HepG2 (cell line): ENCODE data around the gene RAB17. TPM values are rescaled to one million over a fixed set of nuclear protein-coding genes. Genes with fewer than 3 reads are reported as not detected.

ENCODE experiments used
- ATAD3A ChIP-seq: sonication (generic); formaldehyde crosslinking; IDR thresholded peaks from 2 replicates; pipeline ENCODE4 v1.4.0; 2020; ENCODE audit warnings: missing genetic modification reagents
- DBP ChIP-seq: sonication (generic); formaldehyde crosslinking; IDR thresholded peaks from 2 replicates; pipeline ENCODE4 v1.4.0; 2020; ENCODE audit warnings: missing genetic modification reagents; ENCODE audit errors: not compliant biosample characterization
- EP300 ChIP-seq, 3 experiments: sonication (generic) in 1 of 3; formaldehyde crosslinking in 1 of 3; IDR thresholded peaks; 2 replicates each; pipeline versions ENCODE4 v1.5.1 to v1.6.1; 2011 to 2020; ENCODE audit warnings: low read depth in 2 of 3, low read length in 2 of 3, borderline replicate concordance in 1 of 3, improper control_type of control experiment in 1 of 3, mild to moderate bottlenecking in 1 of 3, missing genetic modification reagents in 1 of 3, moderate library complexity in 1 of 3
- HBP1 ChIP-seq: IDR thresholded peaks from 2 replicates; pipeline ENCODE4 v1.6.1; 2016; ENCODE audit warnings: low read depth, control low read depth
- HOXA5 ChIP-seq: sonication (generic); formaldehyde crosslinking; IDR thresholded peaks from 2 replicates; pipeline ENCODE4 v1.4.0; 2020; ENCODE audit warnings: missing genetic modification reagents
- IRF2 ChIP-seq: IDR thresholded peaks from 2 replicates; pipeline ENCODE4 v1.6.1; 2018; ENCODE audit warnings: missing genetic modification reagents, missing compliant biosample characterization
- IRF9 ChIP-seq: sonication (generic); formaldehyde crosslinking; IDR thresholded peaks from 2 replicates; pipeline ENCODE4 v1.8.0; 2022; ENCODE audit warnings: missing genetic modification reagents, mild to moderate bottlenecking, borderline replicate concordance
- JUN ChIP-seq: sonication (generic); formaldehyde crosslinking; IDR thresholded peaks from 2 replicates; pipeline ENCODE4 v1.4.0; 2020; ENCODE audit warnings: mild to moderate bottlenecking, missing genetic modification reagents
- KLF12 ChIP-seq: sonication (generic); formaldehyde crosslinking; IDR thresholded peaks from 2 replicates; pipeline ENCODE4 v1.4.0; 2020; ENCODE audit warnings: missing genetic modification reagents, borderline replicate concordance
- MBD4 ChIP-seq: IDR thresholded peaks from 2 replicates; pipeline ENCODE4 v1.6.1; 2012; ENCODE audit warnings: low read length, inconsistent platforms, borderline replicate concordance
- MIER3 ChIP-seq: IDR thresholded peaks from 2 replicates; pipeline ENCODE4 v1.6.1; 2016; ENCODE audit warnings: missing compliant biosample characterization, borderline replicate concordance
- MLXIP ChIP-seq: sonication (generic); formaldehyde crosslinking; IDR thresholded peaks from 2 replicates; pipeline ENCODE4 v1.9.0; 2021; ENCODE audit warnings: missing genetic modification reagents, borderline replicate concordance
- MTA1 ChIP-seq: sonication (generic); formaldehyde crosslinking; IDR thresholded peaks from 2 replicates; pipeline ENCODE4 v1.4.0; 2020; ENCODE audit warnings: missing genetic modification reagents, mild to moderate bottlenecking, borderline replicate concordance
- NCOR1 ChIP-seq: fragments of 200-600 bp; sonication (generic); IDR thresholded peaks from 2 replicates; pipeline ENCODE4 v1.7.0; 2017; ENCODE audit warnings: antibody characterized with exemption, low read length, borderline replicate concordance
- PCBP1 ChIP-seq: fragments of 200-400 bp; formaldehyde crosslinking; IDR thresholded peaks from 2 replicates; pipeline ENCODE4 v1.6.1; 2017; ENCODE audit warnings: mild to moderate bottlenecking, low read depth, low read length, borderline replicate concordance
- SIX1 ChIP-seq: sonication (generic); formaldehyde crosslinking; IDR thresholded peaks from 2 replicates; pipeline ENCODE4 v1.4.0; 2020; ENCODE audit warnings: missing genetic modification reagents, borderline replicate concordance
- SP4 ChIP-seq: sonication (generic); formaldehyde crosslinking; IDR thresholded peaks from 2 replicates; pipeline ENCODE4 v1.8.1; 2023; ENCODE audit warnings: mild to moderate bottlenecking, missing genetic modification reagents
- TEAD2 ChIP-seq: sonication (generic); formaldehyde crosslinking; IDR thresholded peaks from 2 replicates; pipeline ENCODE4 v1.9.0; 2021; ENCODE audit warnings: missing genetic modification reagents
- TEAD3 ChIP-seq: optimal IDR thresholded peaks from 2 replicates; pipeline ENCODE3; 2016; ENCODE audit warnings: borderline replicate concordance
- XRCC5 ChIP-seq: fragments of 200-400 bp; formaldehyde crosslinking; optimal IDR thresholded peaks from 2 replicates; pipeline ENCODE3; 2017; ENCODE audit warnings: mild to moderate bottlenecking, low read length
- ZBTB20 ChIP-seq: sonication (generic); formaldehyde crosslinking; IDR thresholded peaks from 2 replicates; pipeline ENCODE4 v1.8.1; 2023; ENCODE audit warnings: missing genetic modification reagents, low read depth, mild to moderate bottlenecking, borderline replicate concordance
- ZNF556 ChIP-seq: sonication (generic); formaldehyde crosslinking; IDR thresholded peaks from 2 replicates; pipeline ENCODE4 v1.4.0; 2020; ENCODE audit warnings: mild to moderate bottlenecking, missing genetic modification reagents, borderline replicate concordance
- polyA plus RNA-seq, 8 experiments: library from polyadenylated mRNA; depleted of rRNA in 3 of 8; stranded (reverse) in 7 of 8; unstranded in 1 of 8; fragments of >200 nt; fragmentation: Illumina TruSeq in 4 of 8; extraction: Trizol in 4 of 8; gene quantifications; 2 replicates each; pipeline versions ENCODE4 v1.2.1 to v1.2.3, GENCODE V29; 2011 to 2016; ENCODE audit warnings: low read depth in 4 of 8, missing spikeins in 1 of 8, mixed read lengths in 1 of 8; ENCODE audit not compliant: insufficient read depth in 1 of 8
- total RNA-seq, 5 experiments: library from RNA; depleted of rRNA; stranded (reverse); fragments of >200 nt; fragmentation: Illumina TruSeq; extraction: Trizol; gene quantifications; 2 replicates each; pipeline ENCODE4 v1.2.3, GENCODE V29; 2016; ENCODE audit warnings: low read depth in 1 of 5
- TF ChIP-seq, protein P1 (sequence below): sonication (generic); formaldehyde crosslinking; IDR thresholded peaks from 2 replicates; pipeline ENCODE4 v1.8.0; 2022; ENCODE audit warnings: mild to moderate bottlenecking, missing genetic modification reagents, borderline replicate concordance

RAB17 gene
- total and polyA plus RNA-seq, 2 of the 13 experiments (the other 11 are each of a cell fraction or from before 2014, with no cell fraction given) = 68.0 to 124 TPM

DNA sequence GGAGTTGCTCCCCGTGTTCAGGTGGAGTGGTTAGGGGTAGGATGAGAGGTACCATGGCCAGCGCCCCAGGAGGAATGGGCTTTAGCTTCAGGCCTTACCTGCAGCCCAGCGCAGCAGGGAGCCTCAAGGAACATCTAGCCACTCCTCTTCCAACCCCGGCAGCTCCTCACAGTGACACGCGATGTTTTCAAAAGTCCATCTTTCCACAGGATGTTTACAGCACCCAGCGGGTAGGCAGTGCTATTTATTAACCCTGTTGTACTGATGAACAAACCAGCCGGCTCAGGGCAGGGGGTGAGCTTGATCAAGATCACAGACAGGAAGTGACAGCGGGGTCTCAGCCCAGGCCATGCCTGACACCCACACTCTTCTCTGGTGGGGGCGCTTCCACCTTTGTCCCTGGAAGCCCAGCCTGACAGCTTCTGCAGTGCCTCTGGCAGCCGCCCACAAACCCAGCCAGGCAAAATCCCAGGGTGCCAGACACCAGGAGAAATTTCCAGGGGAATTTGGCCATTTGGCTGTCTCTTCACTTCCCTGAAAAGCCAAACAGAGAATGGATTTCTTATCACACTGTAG lies 42.6 kb downstream of the RAB17 start (continued):
- TF ChIP-seq IRF9 (CRISPR knock-in tag) (0 out of 2 replicates have a peak, but pooled peaks have one; percentile 55), ATAD3A (CRISPR knock-in tag) (no peak), IRF2 (CRISPR knock-in tag) (no peak), SP4 (CRISPR knock-in tag) (no peak), TEAD2 (CRISPR knock-in tag) (no peak), JUN (no peak), HOXA5 (no peak), ZBTB20 (CRISPR knock-in tag) (no peak), MBD4 (no peak), MIER3 (CRISPR knock-in tag) (no peak), EP300 (IDR thresholded peaks at IDR 0.05; ENCODE audit: low read depth in 2 of 2, low read length in 2 of 2) (no peak), EP300 (CRISPR knock-in tag; IDR thresholded peaks at IDR 0.05; ENCODE audit: borderline replicate concordance) (no peak), SIX1 (CRISPR knock-in tag) (no peak), HBP1 (CRISPR knock-in tag) (no peak), PCBP1 (no peak), MLXIP (CRISPR knock-in tag) (no peak), TEAD3 (CRISPR knock-in tag) (no peak), DBP (no peak), MTA1 (CRISPR knock-in tag) (no peak), ZNF556 (CRISPR knock-in tag) (no peak), NCOR1 (no peak), KLF12 (CRISPR knock-in tag) (no peak), XRCC5 (no peak)
- TF ChIP-seq, protein P1, sequence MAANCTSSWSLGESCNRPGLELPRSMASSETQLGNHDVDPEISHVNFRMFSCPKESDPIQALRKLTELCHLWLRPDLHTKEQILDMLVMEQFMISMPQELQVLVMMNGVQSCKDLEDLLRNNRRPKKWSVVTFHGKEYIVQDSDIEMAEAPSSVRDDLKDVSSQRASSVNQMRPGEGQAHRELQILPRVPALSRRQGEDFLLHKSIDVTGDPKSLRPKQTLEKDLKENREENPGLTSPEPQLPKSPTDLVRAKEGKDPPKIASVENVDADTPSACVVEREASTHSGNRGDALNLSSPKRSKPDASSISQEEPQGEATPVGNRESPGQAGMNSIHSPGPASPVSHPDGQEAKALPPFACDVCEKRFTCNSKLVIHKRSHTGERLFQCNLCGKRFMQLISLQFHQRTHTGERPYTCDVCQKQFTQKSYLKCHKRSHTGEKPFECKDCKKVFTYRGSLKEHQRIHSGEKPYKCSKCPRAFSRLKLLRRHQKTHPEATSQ (CRISPR knock-in tag) = no peak
